ENCODE measurements around the gene PPIP5K2.

- TF ChIP-seq CTCF (IDR thresholded peaks at IDR 0.05) (no peak), POLR2A (IDR thresholded peaks at IDR 0.05) (no peak), EP300 (IDR thresholded peaks at IDR 0.05) (no peak)
Measured at GRCh38 chr5:103128202-103128601, 8.1 kb downstream of the PPIP5K2 start.
